Stomach smooth muscle (tissue), 2 donors: ENCODE measurements around the gene PSG1.
"Not testable (repeated sequence)": the region's sequence is repeated elsewhere in the genome, so short reads cannot be mapped to it uniquely, and the experiment has no call there.

Source experiments
- H3K27ac ChIP-seq: one replicate; pipeline ENCODE4 v1.7.0; 2013; ENCODE audit warnings: mild to moderate bottlenecking, low read length, inconsistent platforms
- H3K27me3 ChIP-seq, 2 donors: one replicate each; pipeline ENCODE4 v1.7.0; 2013; ENCODE audit warnings: low read length in 2 of 2; ENCODE audit not compliant: insufficient read depth in 2 of 2, control insufficient read depth in 1 of 2
- H3K36me3 ChIP-seq, 2 donors: one replicate each; pipeline ENCODE4 v1.7.0; 2013; ENCODE audit warnings: low read length in 2 of 2; ENCODE audit not compliant: control insufficient read depth in 2 of 2, insufficient read depth in 2 of 2
- H3K4me1 ChIP-seq: one replicate; pipeline ENCODE4 v1.7.0; 2013; ENCODE audit warnings: low read length; ENCODE audit not compliant: control insufficient read depth, insufficient read depth
- H3K4me3 ChIP-seq, 2 donors: one replicate each; pipeline ENCODE4 v1.7.0; 2013; ENCODE audit warnings: low read length in 2 of 2
- H3K9ac ChIP-seq, 2 donors: one replicate each; pipeline ENCODE4 v1.7.0; 2013; ENCODE audit warnings: low read length in 2 of 2, mild to moderate bottlenecking in 1 of 2
- H3K9me3 ChIP-seq, 2 donors: one replicate each; pipeline ENCODE4 v1.7.0; 2013; ENCODE audit warnings: low read length in 2 of 2; ENCODE audit not compliant: control insufficient read depth in 2 of 2
- donor health status: healthy.
- donor health status: Pancreatic carcinoma.

The PSG1 gene

GRCh38 chr19:42912941-42913340 lies 33.4 kb upstream of the PSG1 start:
- H3K9me3 ChIP-seq, H3K27ac ChIP-seq, H3K36me3 ChIP-seq, H3K27me3 ChIP-seq, H3K9ac ChIP-seq, H3K4me3 ChIP-seq, H3K4me1 ChIP-seq: not testable (repeated sequence)

GRCh38 chr19:42911731-42912130 lies 32.2 kb upstream of the PSG1 start:
- H3K4me3 ChIP-seq, H3K36me3 ChIP-seq, H3K27ac ChIP-seq, H3K4me1 ChIP-seq, H3K27me3 ChIP-seq, H3K9ac ChIP-seq, H3K9me3 ChIP-seq: not testable (repeated sequence)

DNA sequence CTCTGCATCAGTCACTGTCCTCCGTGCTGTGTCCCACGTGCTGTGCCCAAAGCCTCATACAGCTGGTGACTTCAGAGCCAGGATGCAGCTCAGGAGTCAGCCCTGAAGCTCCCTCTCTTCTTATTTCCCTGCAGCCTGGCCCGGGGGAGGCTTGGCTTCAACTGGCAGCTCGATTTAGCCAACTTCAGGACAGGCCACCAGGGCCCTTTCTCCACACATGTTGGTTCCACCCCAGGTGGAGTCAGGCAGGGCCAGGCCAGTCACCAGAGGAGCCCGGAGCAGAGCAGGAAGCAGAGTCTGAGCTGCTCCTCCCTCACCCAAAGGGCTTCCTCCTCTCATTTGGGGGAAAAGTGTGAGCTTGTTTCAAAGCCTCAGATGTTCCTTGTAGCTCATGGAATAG lies 26.6 kb upstream of the PSG1 start:
- H3K4me3 ChIP-seq, H3K4me1 ChIP-seq, H3K27ac ChIP-seq, H3K9me3 ChIP-seq, H3K27me3 ChIP-seq, H3K36me3 ChIP-seq, H3K9ac ChIP-seq: not testable (repeated sequence)

DNA sequence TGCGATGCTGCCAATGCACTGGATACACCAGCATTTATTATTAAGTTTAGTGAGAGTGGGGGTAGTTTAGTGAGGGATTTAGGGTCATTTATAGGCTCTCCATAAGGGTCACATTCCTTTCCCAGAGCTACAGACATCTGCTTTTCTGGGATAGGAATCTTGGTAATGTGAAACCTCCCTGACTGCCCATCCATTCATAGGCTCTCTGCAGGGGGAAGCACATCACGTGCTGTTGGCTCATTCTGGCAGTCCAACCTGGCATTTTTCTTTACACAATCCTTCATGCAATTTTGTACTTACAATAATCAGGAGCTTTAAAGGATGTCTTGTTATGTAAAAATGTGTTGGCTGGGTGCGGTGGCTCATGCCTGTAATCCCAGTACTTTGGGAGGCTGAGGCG lies 21.0 kb upstream of the PSG1 start:
- H3K4me3 ChIP-seq, H3K9me3 ChIP-seq, H3K36me3 ChIP-seq, H3K27me3 ChIP-seq, H3K27ac ChIP-seq, H3K4me1 ChIP-seq, H3K9ac ChIP-seq: not testable (repeated sequence)

DNA sequence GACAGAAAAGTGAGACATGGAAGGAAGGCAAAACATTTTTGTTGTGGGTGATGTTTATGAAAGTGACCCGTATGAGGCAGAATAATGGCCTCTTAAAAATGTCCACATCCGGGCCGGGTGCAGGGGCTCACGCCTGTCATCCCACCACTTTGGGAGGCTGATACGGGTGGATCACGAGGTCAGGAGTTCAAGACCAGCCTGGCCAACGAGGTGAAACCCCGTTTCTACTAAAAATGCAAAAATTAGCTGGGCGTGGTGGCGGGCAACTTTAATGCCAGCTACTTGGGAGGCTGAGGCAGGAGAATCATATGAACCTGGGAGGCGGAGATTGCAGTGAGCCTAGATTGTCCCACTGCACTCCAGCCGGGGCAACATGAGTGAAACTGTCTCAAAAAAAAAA lies 20.2 kb upstream of the PSG1 start:
- H3K36me3 ChIP-seq, H3K9me3 ChIP-seq, H3K4me1 ChIP-seq, H3K27ac ChIP-seq, H3K9ac ChIP-seq, H3K27me3 ChIP-seq, H3K4me3 ChIP-seq: not testable (repeated sequence)

DNA sequence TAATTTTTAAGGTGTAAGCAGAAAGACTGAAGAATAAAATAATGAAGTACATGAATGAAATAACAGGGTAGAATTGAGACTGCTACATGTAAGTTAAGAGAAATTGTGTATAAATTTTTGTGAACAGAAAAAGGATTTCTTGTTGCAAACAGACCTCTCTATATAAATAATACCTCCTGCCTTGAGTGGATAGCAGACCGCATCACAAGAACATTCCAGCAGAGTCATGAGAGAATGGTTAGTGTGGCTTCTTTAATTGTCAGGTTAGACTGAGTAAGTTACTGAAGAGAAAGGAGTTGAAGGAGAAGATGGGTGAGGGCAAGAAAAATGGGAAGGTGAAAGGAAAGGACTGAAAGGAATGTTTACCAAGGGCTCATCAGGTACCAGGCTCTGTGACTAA lies 19.6 kb upstream of the PSG1 start:
- H3K4me3 ChIP-seq: not testable (repeated sequence)

GRCh38 chr19:42898656-42899055 lies 19.1 kb upstream of the PSG1 start:
- H3K36me3 ChIP-seq, H3K4me3 ChIP-seq, H3K27ac ChIP-seq, H3K27me3 ChIP-seq, H3K9me3 ChIP-seq, H3K4me1 ChIP-seq, H3K9ac ChIP-seq: not testable (repeated sequence)

More for the DNA sequence above, 19.6 kb upstream of the PSG1 start:
- not testable (repeated sequence) for H3K4me1 ChIP-seq, H3K27ac ChIP-seq, H3K9me3 ChIP-seq, H3K27me3 ChIP-seq, H3K9ac ChIP-seq, H3K36me3 ChIP-seq

- not testable (repeated sequence) for H3K9me3 ChIP-seq, H3K4me1 ChIP-seq, H3K9ac ChIP-seq, H3K36me3 ChIP-seq, H3K27me3 ChIP-seq, H3K4me3 ChIP-seq, H3K27ac ChIP-seq
These were observed 18.2 kb upstream of the PSG1 start for GRCh38 chr19:42897729-42898128.

GRCh38 chr19:42890446-42890845 lies 10.9 kb upstream of the PSG1 start:
- H3K4me3 ChIP-seq, H3K4me1 ChIP-seq, H3K36me3 ChIP-seq, H3K27me3 ChIP-seq, H3K9ac ChIP-seq, H3K27ac ChIP-seq, H3K9me3 ChIP-seq: not testable (repeated sequence)

DNA sequence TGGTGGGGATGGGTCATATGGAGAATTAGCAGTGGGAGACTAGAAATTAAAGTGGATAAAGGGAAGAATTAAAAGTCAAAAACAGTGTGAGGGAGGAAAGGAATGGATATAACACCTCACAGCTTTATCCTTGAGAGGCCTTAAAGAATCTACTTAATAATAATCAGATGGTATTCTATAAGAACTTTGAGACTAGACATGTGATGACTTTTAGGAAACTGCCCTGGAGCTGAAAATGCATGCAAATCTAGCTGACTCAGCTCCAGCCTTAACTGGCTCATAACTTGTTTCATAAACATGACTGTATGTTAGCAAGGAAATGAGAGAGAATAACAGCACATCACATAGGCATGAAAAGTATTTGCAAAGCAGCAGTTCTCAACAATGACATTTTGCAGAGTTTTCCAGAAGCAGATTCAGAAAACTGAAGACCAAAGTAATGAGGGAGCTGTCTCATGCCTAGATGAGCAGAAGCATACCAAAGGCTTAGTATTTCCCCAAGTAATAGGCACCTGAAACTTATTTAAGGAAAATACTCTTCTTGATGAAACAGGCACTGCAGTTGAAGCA lies 8.4 kb upstream of the PSG1 start:
- not testable (repeated sequence) for H3K27me3 ChIP-seq, H3K9me3 ChIP-seq, H3K36me3 ChIP-seq, H3K27ac ChIP-seq, H3K4me1 ChIP-seq, H3K4me3 ChIP-seq, H3K9ac ChIP-seq

DNA sequence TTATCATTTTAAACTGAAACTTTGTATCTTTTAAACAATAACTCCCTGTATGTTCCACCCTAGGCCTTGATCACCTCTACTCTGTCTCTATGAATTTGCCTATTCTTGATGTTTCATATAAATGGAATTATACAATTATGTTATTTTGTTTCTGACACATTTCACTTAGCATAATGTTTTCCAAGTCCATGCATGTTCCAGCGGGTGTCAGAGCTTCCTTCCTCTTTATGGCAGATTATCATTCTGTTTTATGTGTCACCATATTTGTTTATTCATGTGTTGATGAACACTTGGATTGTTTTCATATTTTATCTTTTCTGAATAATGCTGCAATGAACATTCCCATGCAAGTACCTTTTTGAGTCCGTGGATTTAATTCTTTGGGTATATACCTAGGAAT lies 3.2 kb upstream of the PSG1 start:
- not testable (repeated sequence) for H3K4me1 ChIP-seq, H3K4me3 ChIP-seq, H3K9me3 ChIP-seq, H3K27ac ChIP-seq, H3K36me3 ChIP-seq, H3K9ac ChIP-seq, H3K27me3 ChIP-seq

- H3K36me3 ChIP-seq, H3K27ac ChIP-seq, H3K4me3 ChIP-seq, H3K27me3 ChIP-seq, H3K9me3 ChIP-seq, H3K9ac ChIP-seq, H3K4me1 ChIP-seq: not testable (repeated sequence)
These were observed 2.5 kb upstream of the PSG1 start for GRCh38 chr19:42882010-42882409.
